GM12873 (cell line): ENCODE measurements around the gene SMARCA4.

Experiments used
- CTCF ChIP-seq: IDR thresholded peaks from 2 replicates; pipeline ENCODE4 v1.5.1; 2012; ENCODE audit warnings: low read depth, mild to moderate bottlenecking, moderate library complexity, low read length, control low read depth; ENCODE audit not compliant: insufficient read depth; ENCODE audit errors: missing control alignments

SMARCA4 gene

GRCh38 chr19:10923260-10924112, 37.3 kb upstream of the SMARCA4 start:
- no peak for TF ChIP-seq CTCF

GRCh38 chr19:10924597-10924996, 36.2 kb upstream of the SMARCA4 start:
- no peak for TF ChIP-seq CTCF

- TF ChIP-seq CTCF = no peak
Observed at GRCh38 chr19:10927730-10928562, 32.9 kb upstream of the SMARCA4 start.

GRCh38 chr19:10928563-10929401, 32.0 kb upstream of the SMARCA4 start, which contains the start of the genes TIMM29 and YIPF2:
TSS of gene TIMM29 (plus strand) at chr19:10928811. CDS start at chr19:10928823, 12 bp downstream.
TSS of gene YIPF2 (minus strand) at chr19:10928639. CDS start at chr19:10928410, 229 bp downstream.
- no peak for TF ChIP-seq CTCF

GRCh38 chr19:10929402-10929794, 31.4 kb upstream of the SMARCA4 start:
- TF ChIP-seq CTCF = no peak

GRCh38 chr19:10935371-10936059, 25.3 kb upstream of the SMARCA4 start:
- no peak for TF ChIP-seq CTCF
